GM21619 (cell line): ENCODE results near the gene CDH22.

Experiments used
- ATAC-seq: cut with Tn5 transposase; IDR thresholded peaks from one replicate; pipeline ENCODE4 v1.9.1; 2021; ENCODE audit not compliant: unreplicated experiment

The CDH22 gene

DNA sequence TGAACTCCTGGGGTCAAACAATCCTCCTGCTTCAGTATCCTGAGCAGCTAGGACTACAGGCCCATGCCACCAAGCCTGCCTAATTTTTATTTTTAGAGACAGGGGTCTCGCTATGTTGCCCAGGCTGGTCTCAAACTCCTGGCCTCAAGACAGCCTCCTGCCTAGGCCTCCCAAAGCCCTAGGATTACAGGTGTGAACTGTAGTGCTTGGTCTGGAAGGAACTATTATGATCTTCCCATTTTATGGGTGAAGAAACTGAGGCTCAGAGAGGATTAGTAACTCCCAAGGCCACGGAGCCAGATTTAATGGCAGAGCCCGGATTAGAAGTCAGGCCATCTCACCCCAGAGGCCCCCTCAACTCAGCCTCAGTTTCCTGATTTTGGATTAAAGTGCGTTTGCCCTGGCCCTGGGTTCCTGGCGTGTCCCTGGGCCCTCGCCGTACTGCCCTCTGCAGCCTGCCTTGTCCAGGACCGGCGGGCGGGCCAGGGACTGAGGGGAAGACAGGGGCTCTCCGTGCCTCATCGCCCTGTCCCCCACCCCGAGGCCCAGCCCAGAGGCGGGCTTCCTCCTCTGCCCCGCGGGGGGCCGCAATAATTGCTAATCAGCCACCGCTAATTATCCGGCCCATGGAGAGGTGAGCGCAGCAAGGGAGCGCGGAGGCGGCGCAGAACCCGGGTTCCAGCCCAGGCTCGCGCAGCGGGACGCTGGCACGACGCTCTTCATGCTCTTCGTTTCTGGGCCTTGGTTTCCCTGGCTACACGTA lies 155.3 kb downstream of the CDH22 start:
- ATAC-seq, result no peak

- no peak for ATAC-seq
Observed at GRCh38 chr20:46151936-46152335, 156.4 kb downstream of the CDH22 start.

GRCh38 chr20:46150943-46151342 lies 157.4 kb downstream of the CDH22 start:
- no peak for ATAC-seq

GRCh38 chr20:46148313-46149208 lies 159.7 kb downstream of the CDH22 start:
- ATAC-seq, result no peak

DNA sequence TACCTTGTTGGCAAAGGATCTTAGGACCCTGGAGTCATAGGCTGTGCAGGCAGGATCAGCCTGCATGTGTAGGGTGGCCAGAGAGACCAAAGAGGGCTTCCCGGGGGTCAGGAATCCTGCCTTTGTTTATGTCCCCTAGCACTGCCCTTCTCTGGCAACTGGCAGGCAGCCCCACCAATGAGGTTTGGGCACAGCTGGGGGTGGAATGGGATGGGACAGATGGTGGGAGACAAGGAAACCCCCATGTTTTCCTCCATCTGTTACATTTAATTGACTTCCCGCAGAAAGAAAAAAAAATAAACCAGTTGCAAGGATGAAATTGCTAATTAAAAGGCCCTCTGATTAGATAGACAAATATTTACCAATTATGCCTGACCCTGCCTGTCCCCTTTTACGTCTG lies 162.6 kb downstream of the CDH22 start:
- no peak for ATAC-seq

DNA sequence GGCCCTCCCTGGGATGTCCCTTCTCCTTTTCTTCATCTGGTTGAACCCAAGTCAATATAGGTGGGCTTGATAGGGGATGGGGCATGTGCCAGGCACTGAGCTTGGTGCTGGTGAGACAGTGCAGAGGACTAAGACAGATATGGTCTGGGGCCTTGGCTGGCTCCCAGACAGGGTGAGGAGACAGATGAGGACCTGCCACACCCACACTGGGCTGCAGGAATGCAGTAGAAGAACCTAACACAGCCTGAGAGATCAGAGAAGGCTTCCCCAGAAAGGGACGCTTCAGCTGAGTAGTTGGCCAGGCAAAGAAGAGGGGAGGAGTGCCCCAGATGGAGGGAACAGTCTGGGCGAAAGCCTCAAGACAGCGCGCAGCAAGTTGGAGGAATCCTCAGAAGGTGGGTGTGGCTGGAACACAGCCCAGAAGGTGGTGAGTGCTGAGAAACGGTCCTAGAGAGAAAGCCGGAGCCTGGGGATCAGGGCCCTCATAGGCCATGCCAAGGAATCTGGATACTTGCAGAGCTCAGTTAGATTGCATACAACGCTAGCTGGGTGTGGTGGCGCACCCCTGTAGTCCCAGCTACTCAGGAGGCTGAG lies 163.8 kb downstream of the CDH22 start:
- ATAC-seq, result no peak

DNA sequence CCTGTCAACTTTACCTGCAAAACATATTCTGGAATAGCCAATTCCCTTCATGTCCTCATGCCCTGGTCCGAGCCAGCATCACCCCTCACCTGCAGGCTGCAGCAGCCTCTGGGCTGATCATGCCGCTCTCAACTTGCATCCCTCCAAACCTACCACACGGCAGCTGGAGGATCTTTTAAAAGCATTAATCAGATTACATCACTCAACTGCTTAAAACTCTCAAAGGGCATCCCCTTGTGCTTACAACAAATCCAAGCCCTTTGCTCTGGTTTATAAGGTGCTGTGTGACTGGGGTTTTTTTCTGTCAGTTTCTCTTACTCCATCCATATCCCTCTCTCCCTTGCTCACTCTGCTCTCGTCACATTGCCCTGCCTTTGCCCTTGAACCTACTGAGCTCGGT lies 166.2 kb downstream of the CDH22 start:
- no peak for ATAC-seq

DNA sequence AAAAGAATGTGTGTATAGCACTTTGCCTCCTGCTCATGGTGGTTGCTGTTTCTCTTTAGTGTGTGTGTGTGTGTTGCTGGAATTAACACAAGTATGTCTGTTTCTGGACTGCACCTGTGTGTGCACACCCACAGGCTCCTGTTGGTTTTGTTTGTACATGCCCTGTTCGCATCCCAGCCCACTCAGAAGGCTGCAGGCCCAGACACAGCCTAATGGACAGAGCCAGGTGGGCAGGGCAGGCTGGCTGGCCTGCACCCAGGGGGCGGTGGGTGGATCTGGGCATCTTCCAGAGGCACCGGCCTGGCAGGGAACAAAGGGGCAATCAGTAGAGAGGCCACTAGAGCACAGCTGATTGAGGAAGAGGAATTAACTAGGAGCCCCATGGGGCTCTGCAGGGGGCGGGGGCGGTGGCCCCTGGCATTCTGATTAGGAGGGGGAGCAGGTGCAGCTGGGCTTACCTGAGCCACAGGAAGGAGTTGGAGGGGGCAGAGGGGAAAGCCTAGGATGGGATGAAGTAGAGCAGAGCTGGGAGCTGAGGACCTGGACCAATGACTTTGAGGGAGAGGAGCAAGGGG lies 168.3 kb downstream of the CDH22 start:
- ATAC-seq, result no peak

GRCh38 chr20:46139266-46139889 lies 168.9 kb downstream of the CDH22 start:
- ATAC-seq, result no peak

DNA sequence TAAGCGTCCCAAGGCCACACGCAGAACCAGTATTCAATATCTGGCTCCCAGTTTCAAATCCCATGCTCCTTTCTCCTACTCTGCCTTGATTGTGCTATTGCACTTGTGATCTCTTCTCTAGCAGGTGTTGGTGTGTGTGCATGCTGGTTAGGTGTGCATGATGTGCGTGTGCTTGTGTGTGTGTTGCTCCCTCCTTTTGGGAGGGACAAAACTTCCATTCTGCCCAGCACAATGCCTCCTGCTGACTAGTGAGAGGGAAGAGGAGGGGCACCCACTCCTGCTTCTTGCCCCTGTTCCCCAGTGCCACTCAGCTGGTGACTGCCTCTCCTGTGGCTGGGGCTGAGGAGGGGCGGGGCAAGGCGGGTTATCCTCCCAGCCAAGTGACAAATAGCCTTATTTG lies 170.5 kb downstream of the CDH22 start:
- no peak for ATAC-seq

GRCh38 chr20:46135856-46136633 lies 172.3 kb downstream of the CDH22 start:
- ATAC-seq, result no peak

GRCh38 chr20:46134716-46135115 lies 173.6 kb downstream of the CDH22 start:
- no peak for ATAC-seq

- ATAC-seq, result no peak
Observed at GRCh38 chr20:46133886-46134654, 174.2 kb downstream of the CDH22 start.

DNA sequence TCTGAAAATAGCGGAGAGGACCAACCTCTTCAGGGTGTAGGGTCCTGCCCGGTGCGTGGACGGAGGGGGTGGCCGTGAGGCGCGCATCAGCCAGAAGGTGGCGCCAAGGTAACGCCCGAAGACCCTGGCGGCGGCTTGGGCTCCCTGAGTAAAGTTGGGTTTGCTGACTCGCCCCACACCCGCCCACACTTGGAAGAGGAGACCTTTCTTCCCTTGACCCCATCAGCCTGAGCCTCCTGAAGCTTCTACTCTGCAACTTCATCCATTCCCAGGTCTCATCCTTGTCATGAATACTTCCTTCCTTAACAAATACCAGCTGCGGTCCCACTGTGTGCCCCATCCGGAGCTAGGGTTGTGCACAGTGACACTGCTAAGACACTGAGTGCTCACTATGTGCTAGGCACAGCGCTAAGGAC lies 175.6 kb downstream of the CDH22 start:
- ATAC-seq, result no peak

DNA sequence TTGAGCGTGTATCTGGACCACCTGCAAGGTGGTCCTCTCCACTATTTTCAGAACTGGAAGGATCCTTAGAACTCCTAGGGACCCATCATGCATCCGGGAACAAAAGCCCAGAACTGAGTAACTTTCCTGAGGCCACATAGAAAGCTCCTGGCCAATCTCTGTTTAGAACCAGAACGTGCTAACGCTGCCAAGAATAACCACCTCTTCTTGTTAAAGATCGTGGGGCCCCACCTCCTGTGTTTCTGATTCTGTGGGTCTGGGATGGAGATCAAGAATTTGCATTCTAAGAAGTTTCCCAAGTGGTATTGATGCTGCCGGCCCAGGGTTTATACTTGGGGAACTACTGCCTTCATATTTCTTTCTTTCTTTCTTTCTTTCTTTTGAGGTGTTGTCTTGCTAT lies 176.9 kb downstream of the CDH22 start:
- no peak for ATAC-seq

- ATAC-seq, result no peak
Observed at GRCh38 chr20:46130534-46130933, 177.8 kb downstream of the CDH22 start.

DNA sequence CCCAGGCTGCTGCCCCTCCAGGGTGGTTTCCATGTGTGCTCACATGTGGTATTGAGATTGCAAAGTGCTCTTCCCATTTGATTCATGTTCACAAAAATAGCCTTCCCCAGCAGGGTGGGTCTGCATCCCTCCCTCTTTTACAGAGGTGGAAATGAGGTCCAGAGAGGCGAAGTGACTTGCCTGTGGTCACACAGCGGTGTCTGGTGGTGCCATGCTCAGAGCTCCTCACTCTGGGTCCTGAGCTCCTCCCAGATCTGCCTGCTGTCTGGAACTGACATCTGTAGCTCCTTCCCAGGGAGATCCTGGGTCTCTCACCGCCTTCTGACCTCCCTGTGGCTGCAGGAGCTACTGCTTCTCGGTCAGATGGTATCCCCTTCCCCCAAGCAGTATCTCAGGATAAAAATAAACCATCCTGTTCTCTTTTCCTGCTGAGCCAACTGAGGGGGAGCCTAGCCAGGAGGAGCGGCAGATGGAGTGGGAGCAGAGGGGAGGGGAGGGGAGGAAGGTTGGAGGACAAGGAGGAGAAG lies 178.3 kb downstream of the CDH22 start:
- no peak for ATAC-seq

GRCh38 chr20:46128310-46129151 lies 179.8 kb downstream of the CDH22 start:
- ATAC-seq, result no peak
